Measurements from ENCODE around the gene KIF26B. TPM values are rescaled to one million over a fixed set of nuclear protein-coding genes. Genes with fewer than 3 reads are reported as not detected.

KIF26B gene
- total and polyA plus RNA-seq, 3 experiments from 2014 or later, result 0.11 to 0.16 TPM; not detected in 1

- DNase-seq, result no peak
- ChIA-PET POLR2A (no interaction called here), CTCF (no interaction called here)
- peaks cover 0 to 10% (median 0%) of the 10 kb centered on the region in 3 donors for H3K36me3 Mint-ChIP-seq
- Histone ChIP-seq H3K27me3 (ENCODE audit: insufficient read depth, low read length, poor library complexity, severe bottlenecking) (no peaks in the 10 kb centered on the region), H3K36me3 (ENCODE audit: insufficient read depth, low read length) (no peaks in the 10 kb centered on the region), H3K4me1 (ENCODE audit: insufficient read depth, low read length) (no peaks in the 10 kb centered on the region), H3K4me3 (ENCODE audit: low read length) (no peak overlapping the region), H3K9me3 (ENCODE audit: low read length) (no peaks in the 10 kb centered on the region), H3K27ac (ENCODE audit: low read depth, low read length) (no peak overlapping the region)
- no peaks in the 10 kb centered on the region for H3K4me1 Mint-ChIP-seq
- peaks cover 0 to 52% (median 12%) of the 10 kb centered on the region in 5 donors for H3K9me3 Mint-ChIP-seq
- peaks cover 0 to 1% of the 10 kb centered on the region in 2 donors for H3K27me3 Mint-ChIP-seq
- no peak overlapping the region for H3K4me3 Mint-ChIP-seq
- H3K27ac Mint-ChIP-seq, result no peak overlapping the region
These were observed 543.3 kb downstream of the KIF26B start for GRCh38 chr1:245698116-245698515.

- H3K27ac ChIP-seq (ENCODE audit: low read depth, low read length), result no peak overlapping the region
- Mint-ChIP-seq H3K4me1 (no peaks in the 10 kb centered on the region), H3K27me3 (peaks cover 0 to 1% of the 10 kb centered on the region in 2 donors), H3K36me3 (peaks cover 0 to 10% (median 0%) of the 10 kb centered on the region in 3 donors), H3K9me3 (peaks cover 0 to 52% (median 12%) of the 10 kb centered on the region in 5 donors), H3K4me3 (no peak overlapping the region), H3K27ac (no peak overlapping the region)
- no peak for DNase-seq
- no peaks in the 10 kb centered on the region for H3K36me3 ChIP-seq (ENCODE audit: insufficient read depth, low read length)
- no peaks in the 10 kb centered on the region for H3K4me1 ChIP-seq (ENCODE audit: insufficient read depth, low read length)
- ChIA-PET POLR2A (no interaction called here), CTCF (no interaction called here)
- H3K4me3 ChIP-seq (ENCODE audit: low read length), result no peak overlapping the region
- H3K9me3 ChIP-seq (ENCODE audit: low read length), result no peaks in the 10 kb centered on the region
- H3K27me3 ChIP-seq (ENCODE audit: insufficient read depth, low read length, poor library complexity, severe bottlenecking), result no peaks in the 10 kb centered on the region
These were observed 544.1 kb downstream of the KIF26B start for GRCh38 chr1:245698860-245699259.

- H3K27ac ChIP-seq (ENCODE audit: low read depth, low read length), result no peak overlapping the region
- no peaks in the 10 kb centered on the region for H3K4me1 ChIP-seq (ENCODE audit: insufficient read depth, low read length)
- no peak for DNase-seq
- H3K4me3 Mint-ChIP-seq, result no peak overlapping the region
- H3K9me3 ChIP-seq (ENCODE audit: low read length), result no peaks in the 10 kb centered on the region
- no peak overlapping the region for H3K4me3 ChIP-seq (ENCODE audit: low read length)
- no peaks in the 10 kb centered on the region for H3K36me3 ChIP-seq (ENCODE audit: insufficient read depth, low read length)
- H3K36me3 Mint-ChIP-seq, result peaks cover 0 to 10% (median 0%) of the 10 kb centered on the region in 3 donors
- peaks cover 0 to 1% of the 10 kb centered on the region in 2 donors for H3K27me3 Mint-ChIP-seq
- no peak overlapping the region for H3K27ac Mint-ChIP-seq
- no peaks in the 10 kb centered on the region for H3K4me1 Mint-ChIP-seq
- ChIA-PET POLR2A (no interaction called here), CTCF (no interaction called here)
- peaks cover 0 to 59% (median 12%) of the 10 kb centered on the region in 5 donors for H3K9me3 Mint-ChIP-seq
- no peaks in the 10 kb centered on the region for H3K27me3 ChIP-seq (ENCODE audit: insufficient read depth, low read length, poor library complexity, severe bottlenecking)
These were observed 545.8 kb downstream of the KIF26B start for GRCh38 chr1:245700631-245701030.

- ChIA-PET POLR2A (no interaction called here), CTCF (no interaction called here)
- Histone ChIP-seq H3K27me3 (ENCODE audit: insufficient read depth, low read length, poor library complexity, severe bottlenecking) (no peaks in the 10 kb centered on the region), H3K4me1 (ENCODE audit: insufficient read depth, low read length) (no peaks in the 10 kb centered on the region), H3K9me3 (ENCODE audit: low read length) (no peaks in the 10 kb centered on the region), H3K27ac (ENCODE audit: low read depth, low read length) (no peak overlapping the region), H3K36me3 (ENCODE audit: insufficient read depth, low read length) (no peaks in the 10 kb centered on the region), H3K4me3 (ENCODE audit: low read length) (no peak overlapping the region)
- H3K4me3 Mint-ChIP-seq, result no peak overlapping the region
- H3K27ac Mint-ChIP-seq, result no peak overlapping the region
- peaks cover 0 to 60% (median 11%) of the 10 kb centered on the region in 5 donors for H3K9me3 Mint-ChIP-seq
- no peaks in the 10 kb centered on the region for H3K4me1 Mint-ChIP-seq
- H3K36me3 Mint-ChIP-seq, result peaks cover 0 to 10% (median 0%) of the 10 kb centered on the region in 3 donors
- peaks cover 0 to 1% of the 10 kb centered on the region in 2 donors for H3K27me3 Mint-ChIP-seq
- no peak for DNase-seq
These were observed 546.8 kb downstream of the KIF26B start for GRCh38 chr1:245701631-245702030.

- CTCF ChIA-PET, result no interaction called here
- no peak for DNase-seq
These were observed 547.6 kb downstream of the KIF26B start for GRCh38 chr1:245702346-245702745.

GRCh38 chr1:245704341-245704740, 549.6 kb downstream of the KIF26B start:
- Histone ChIP-seq H3K4me1 (ENCODE audit: insufficient read depth, low read length) (no peaks in the 10 kb centered on the region), H3K4me3 (ENCODE audit: low read length) (no peak overlapping the region), H3K27ac (ENCODE audit: low read depth, low read length) (no peak overlapping the region), H3K27me3 (ENCODE audit: insufficient read depth, low read length, poor library complexity, severe bottlenecking) (no peaks in the 10 kb centered on the region), H3K36me3 (ENCODE audit: insufficient read depth, low read length) (no peaks in the 10 kb centered on the region), H3K9me3 (ENCODE audit: low read length) (no peaks in the 10 kb centered on the region)
- Mint-ChIP-seq H3K27ac (no peak overlapping the region), H3K9me3 (peaks cover 0 to 57% (median 5%) of the 10 kb centered on the region in 5 donors), H3K27me3 (peaks cover 0 to 1% of the 10 kb centered on the region in 2 donors), H3K4me1 (no peaks in the 10 kb centered on the region), H3K4me3 (no peak overlapping the region), H3K36me3 (peaks cover 0 to 10% (median 0%) of the 10 kb centered on the region in 3 donors)
- DNase-seq, result no peak
- ChIA-PET POLR2A (no interaction called here), CTCF (no interaction called here)

More at GRCh38 chr1:245702346-245702745, 547.6 kb downstream of the KIF26B start:
- Mint-ChIP-seq H3K27ac (no peak overlapping the region), H3K27me3 (peaks cover 0 to 1% of the 10 kb centered on the region in 2 donors), H3K9me3 (peaks cover 0 to 57% (median 10%) of the 10 kb centered on the region in 5 donors), H3K4me3 (no peak overlapping the region), H3K4me1 (no peaks in the 10 kb centered on the region), H3K36me3 (peaks cover 0 to 10% (median 0%) of the 10 kb centered on the region in 3 donors)
- H3K9me3 ChIP-seq (ENCODE audit: low read length), result no peaks in the 10 kb centered on the region
- H3K36me3 ChIP-seq (ENCODE audit: insufficient read depth, low read length), result no peaks in the 10 kb centered on the region
- no peaks in the 10 kb centered on the region for H3K4me1 ChIP-seq (ENCODE audit: insufficient read depth, low read length)
- H3K4me3 ChIP-seq (ENCODE audit: low read length), result no peak overlapping the region
- no peak overlapping the region for H3K27ac ChIP-seq (ENCODE audit: low read depth, low read length)
- H3K27me3 ChIP-seq (ENCODE audit: insufficient read depth, low read length, poor library complexity, severe bottlenecking), result no peaks in the 10 kb centered on the region
- POLR2A ChIA-PET, result no interaction called here

GRCh38 chr1:245704765-245705164, 550.0 kb downstream of the KIF26B start:
- no peaks in the 10 kb centered on the region for H3K27me3 ChIP-seq (ENCODE audit: insufficient read depth, low read length, poor library complexity, severe bottlenecking)
- no peak for DNase-seq
- ChIA-PET CTCF (no interaction called here), POLR2A (no interaction called here)
- peaks cover 0 to 53% (median 5%) of the 10 kb centered on the region in 5 donors for H3K9me3 Mint-ChIP-seq
- no peak overlapping the region for H3K27ac ChIP-seq (ENCODE audit: low read depth, low read length)
- no peak overlapping the region for H3K27ac Mint-ChIP-seq
- H3K4me1 ChIP-seq (ENCODE audit: insufficient read depth, low read length), result no peaks in the 10 kb centered on the region
- no peaks in the 10 kb centered on the region for H3K36me3 ChIP-seq (ENCODE audit: insufficient read depth, low read length)
- peaks cover 0 to 1% of the 10 kb centered on the region in 2 donors for H3K27me3 Mint-ChIP-seq
- no peak overlapping the region for H3K4me3 ChIP-seq (ENCODE audit: low read length)
- H3K9me3 ChIP-seq (ENCODE audit: low read length), result no peaks in the 10 kb centered on the region
- H3K36me3 Mint-ChIP-seq, result peaks cover 0 to 10% (median 0%) of the 10 kb centered on the region in 3 donors
- H3K4me1 Mint-ChIP-seq, result no peaks in the 10 kb centered on the region
- H3K4me3 Mint-ChIP-seq, result no peak overlapping the region

GRCh38 chr1:245707941-245708340, 553.2 kb downstream of the KIF26B start:
- no peak overlapping the region for H3K27ac Mint-ChIP-seq
- POLR2A ChIA-PET, result no interaction called here
- no peak overlapping the region for H3K27ac ChIP-seq (ENCODE audit: low read depth, low read length)
- H3K4me1 Mint-ChIP-seq, result no peaks in the 10 kb centered on the region
- no peaks in the 10 kb centered on the region for H3K4me1 ChIP-seq (ENCODE audit: insufficient read depth, low read length)
- peaks cover 0 to 10% (median 0%) of the 10 kb centered on the region in 3 donors for H3K36me3 Mint-ChIP-seq
- H3K4me3 Mint-ChIP-seq, result no peak overlapping the region
- H3K9me3 ChIP-seq (ENCODE audit: low read length), result no peaks in the 10 kb centered on the region
- no peaks in the 10 kb centered on the region for H3K36me3 ChIP-seq (ENCODE audit: insufficient read depth, low read length)
- H3K27me3 Mint-ChIP-seq, result no peaks in the 10 kb centered on the region
- DNase-seq, result no peak
- peaks cover 0 to 43% (median 3%) of the 10 kb centered on the region in 5 donors for H3K9me3 Mint-ChIP-seq
- H3K4me3 ChIP-seq (ENCODE audit: low read length), result no peak overlapping the region
- CTCF ChIA-PET, result no interaction called here
- no peaks in the 10 kb centered on the region for H3K27me3 ChIP-seq (ENCODE audit: insufficient read depth, low read length, poor library complexity, severe bottlenecking)
